Kidney (tissue), 14 donors: Measurements from ENCODE around the gene PALLD. TPM values are rescaled to one million over a fixed set of nuclear protein-coding genes. Genes with fewer than 3 reads are reported as not detected.

Source experiments
- DNase-seq, 5 donors: peaks; one replicate each; pipeline ENCODE4 v3.0.0-alpha.2; 2013 to 2020
- FAIRE-seq: peaks from 2 replicates; lab custom pipeline; 2012; peaks lifted over from hg19 to GRCh38; lab: Jason Lieb, UNC
- H3K27ac ChIP-seq, 2 donors: one replicate each; pipeline ENCODE4 v1.7.0; 2013; ENCODE audit warnings: low read depth in 2 of 2, low read length in 2 of 2, inconsistent platforms in 1 of 2
- H3K27me3 ChIP-seq: one replicate; pipeline ENCODE4 v1.7.1; 2013; ENCODE audit warnings: low read length, inconsistent platforms; ENCODE audit not compliant: control insufficient read depth, insufficient read depth
- H3K36me3 ChIP-seq, 3 donors: one replicate each; pipeline versions ENCODE4 v1.7.0 to v1.7.1; 2013; ENCODE audit warnings: low read length in 3 of 3, control low read depth in 1 of 3, inconsistent platforms in 1 of 3; ENCODE audit not compliant: insufficient read depth in 3 of 3, control insufficient read depth in 2 of 3
- H3K4me1 ChIP-seq, 3 donors: one replicate each; pipeline versions ENCODE4 v1.7.0 to v1.7.1; 2013; ENCODE audit warnings: low read length in 3 of 3, inconsistent platforms in 1 of 3, low read depth in 1 of 3; ENCODE audit not compliant: control insufficient read depth in 2 of 3, insufficient read depth in 2 of 3
- H3K4me3 ChIP-seq, 3 donors: one replicate each; pipeline versions ENCODE4 v1.7.0 to v1.8.1; 2013; ENCODE audit warnings: low read length in 3 of 3, control low read depth in 1 of 3, inconsistent platforms in 1 of 3
- H3K9ac ChIP-seq, 3 donors: one replicate each; pipeline versions ENCODE4 v1.7.0 to v1.7.1; 2013; ENCODE audit warnings: low read length in 3 of 3, control low read depth in 1 of 3, inconsistent platforms in 1 of 3
- H3K9me3 ChIP-seq, 3 donors: one replicate each; pipeline versions ENCODE4 v1.7.0 to v1.7.1; 2013; ENCODE audit warnings: low read length in 3 of 3, control low read depth in 1 of 3, inconsistent platforms in 1 of 3; ENCODE audit not compliant: control insufficient read depth in 2 of 3, insufficient read depth in 1 of 3
- CTCF ChIP-seq: IDR thresholded peaks from 3 replicates; pipeline ENCODE4 v1.5.1; 2012; ENCODE audit warnings: mild to moderate bottlenecking, moderate library complexity, borderline replicate concordance; ENCODE audit not compliant: insufficient read depth; ENCODE audit errors: extremely low read depth
- intact Hi-C: fragments of 100-400 bp; cut with DNase I; formaldehyde crosslinking; loops from one replicate; pipeline ENCODE4 v1.11.1; 2022
- polyA plus RNA-seq: library from polyadenylated mRNA; stranded (reverse); fragments of 350-450 nt; fragmentation: Illumina TruSeq; extraction: RNeasy Lipid Tissue Mini Kit (QIAGEN cat#74804); gene quantifications from one replicate; pipeline ENCODE4 v1.2.3, GENCODE V29; 2014; ENCODE audit warnings: low read depth, low replicate concordance; ENCODE audit not compliant: insufficient read depth
- total RNA-seq: library from RNA; stranded (reverse); fragmentation: NEBNext Ultra II Directional; extraction: Animal tissue kit (Norgen Biotek cat#: 25700); gene quantifications from one replicate; pipeline ENCODE4 v1.2.1, GENCODE V29; 2021
- donor health status: control.
- donor health status: control.
- donor health status: control.
- donor health status: control.
- donor health status: control.
- donor health status: DM: yes; HTN: yes; CAD: no.
- donor health status: Normal renal cell carcinoma (clear cell type).

PALLD gene
- total and polyA plus RNA-seq, 2 donors from 2014 or later, result 43.4 to 120 TPM

- intact Hi-C loops, result no loop called here
- TF ChIP-seq CTCF, result no peak
- no peaks in the 10 kb centered on the region for H3K36me3 ChIP-seq
- H3K27me3 ChIP-seq, result no peaks in the 10 kb centered on the region
- H3K9ac ChIP-seq, result no peak overlapping the region
- H3K4me3 ChIP-seq, result no peak overlapping the region
- H3K27ac ChIP-seq, result no peak overlapping the region
- H3K9me3 ChIP-seq, result no peaks in the 10 kb centered on the region
- H3K4me1 ChIP-seq, result no peaks in the 10 kb centered on the region
- no peak for DNase-seq
- no peak for FAIRE-seq
Observed at GRCh38 chr4:168811207-168811606, 314.4 kb downstream of the PALLD start.

- no peaks in the 10 kb centered on the region for H3K36me3 ChIP-seq
- H3K4me3 ChIP-seq, result no peak overlapping the region
- H3K9ac ChIP-seq, result no peak overlapping the region
- no peaks in the 10 kb centered on the region for H3K9me3 ChIP-seq
- peaks cover 0 to 2% (median 1%) of the 10 kb centered on the region in 3 donors for H3K4me1 ChIP-seq
- no peak for TF ChIP-seq CTCF
- intact Hi-C loops, result no loop called here
- FAIRE-seq (no peak), DNase-seq (no peak)
- no peaks in the 10 kb centered on the region for H3K27me3 ChIP-seq
- no peak overlapping the region for H3K27ac ChIP-seq
Observed at GRCh38 chr4:168811786-168812651, 315.2 kb downstream of the PALLD start.

- TF ChIP-seq CTCF, result no peak
- H3K27me3 ChIP-seq, result no peaks in the 10 kb centered on the region
- H3K9me3 ChIP-seq, result no peaks in the 10 kb centered on the region
- DNase-seq (no peak), FAIRE-seq (no peak)
- H3K4me1 ChIP-seq, result peaks cover 0 to 6% (median 3%) of the 10 kb centered on the region in 3 donors
- no peak overlapping the region for H3K27ac ChIP-seq
- H3K36me3 ChIP-seq, result no peaks in the 10 kb centered on the region
- H3K9ac ChIP-seq, result no peak overlapping the region
- intact Hi-C loops, result no loop called here
- H3K4me3 ChIP-seq, result no peak overlapping the region
Observed at GRCh38 chr4:168812806-168813205, 316.0 kb downstream of the PALLD start.
